DND-41 (cell line): ENCODE data around the gene TECPR1.

Experiments
- ATAC-seq: fragments of 200-7000 bp; cut with Tn5 transposase; 3 replicates; pipeline ENCODE4 v1.9.1; 2021; ENCODE audit warnings: low read depth; ENCODE audit not compliant: insufficient read depth
- DNase-seq: peaks from one replicate; pipeline ENCODE4 v3.0.0-alpha.2; 2020
- H2AFZ ChIP-seq: 2 replicates; pipeline ENCODE4 v1.6.0; 2012; ENCODE audit warnings: low read depth, low read length
- H3K27ac ChIP-seq: 2 replicates; pipeline ENCODE4 v1.5.1; 2012; ENCODE audit warnings: low read length, inconsistent platforms
- H3K27me3 ChIP-seq: fragments of 200-600 bp; sonication (generic); 2 replicates; pipeline ENCODE4 v1.6.0; 2012; ENCODE audit warnings: low read length, mild to moderate bottlenecking, inconsistent platforms; ENCODE audit not compliant: insufficient read depth, poor library complexity
- H3K36me3 ChIP-seq: 2 replicates; pipeline ENCODE4 v1.5.1; 2012; ENCODE audit warnings: low read length, inconsistent platforms; ENCODE audit not compliant: insufficient read depth
- H3K4me1 ChIP-seq: 2 replicates; pipeline ENCODE4 v1.5.1; 2012; ENCODE audit warnings: mild to moderate bottlenecking, low read length; ENCODE audit not compliant: insufficient read depth
- H3K4me2 ChIP-seq: 2 replicates; pipeline ENCODE4 v1.6.0; 2012; ENCODE audit warnings: mild to moderate bottlenecking, moderate library complexity, low read length, inconsistent platforms; ENCODE audit not compliant: insufficient read depth
- H3K4me3 ChIP-seq, 2 experiments: fragments of 200-600 bp in 1 of 2; shearing (Covaris generic) in 1 of 2; 2 replicates each; pipeline ENCODE4 v1.5.1; 2012 to 2016; ENCODE audit warnings: inconsistent platforms in 2 of 2, low read length in 2 of 2, mild to moderate bottlenecking in 2 of 2, low read depth in 1 of 2, moderate library complexity in 1 of 2
- H3K79me2 ChIP-seq: 2 replicates; pipeline ENCODE4 v1.6.0; 2012; ENCODE audit warnings: low read length, inconsistent platforms; ENCODE audit not compliant: insufficient read depth
- H3K9ac ChIP-seq: 2 replicates; pipeline ENCODE4 v1.6.0; 2012; ENCODE audit warnings: low read depth, mild to moderate bottlenecking, inconsistent platforms, low read length, moderate library complexity
- H3K9me3 ChIP-seq: 2 replicates; pipeline ENCODE4 v1.5.1; 2012; ENCODE audit warnings: low read length, moderate library complexity, mild to moderate bottlenecking, inconsistent platforms; ENCODE audit not compliant: insufficient read depth, severe bottlenecking
- H4K20me1 ChIP-seq: 2 replicates; pipeline ENCODE4 v1.6.0; 2012; ENCODE audit warnings: low read length; ENCODE audit not compliant: insufficient read depth
- EZH2 ChIP-seq: IDR thresholded peaks from 3 replicates; pipeline ENCODE4 v1.6.1; 2012; ENCODE audit warnings: borderline replicate concordance, low read depth, mild to moderate bottlenecking, moderate library complexity, low read length, inconsistent platforms; ENCODE audit not compliant: severe bottlenecking
- TF ChIP-seq, protein P1 (sequence below): IDR thresholded peaks from 2 replicates; pipeline ENCODE4 v1.5.1; 2012; ENCODE audit warnings: borderline replicate concordance, low read length, moderate library complexity, mild to moderate bottlenecking; ENCODE audit not compliant: poor library complexity, severe bottlenecking; ENCODE audit errors: extremely low read depth

TECPR1 gene

GRCh38 chr7:98286701-98287485 lies 34.9 kb upstream of the TECPR1 start:
- no peak for TF ChIP-seq EZH2
- TF ChIP-seq, protein P1, sequence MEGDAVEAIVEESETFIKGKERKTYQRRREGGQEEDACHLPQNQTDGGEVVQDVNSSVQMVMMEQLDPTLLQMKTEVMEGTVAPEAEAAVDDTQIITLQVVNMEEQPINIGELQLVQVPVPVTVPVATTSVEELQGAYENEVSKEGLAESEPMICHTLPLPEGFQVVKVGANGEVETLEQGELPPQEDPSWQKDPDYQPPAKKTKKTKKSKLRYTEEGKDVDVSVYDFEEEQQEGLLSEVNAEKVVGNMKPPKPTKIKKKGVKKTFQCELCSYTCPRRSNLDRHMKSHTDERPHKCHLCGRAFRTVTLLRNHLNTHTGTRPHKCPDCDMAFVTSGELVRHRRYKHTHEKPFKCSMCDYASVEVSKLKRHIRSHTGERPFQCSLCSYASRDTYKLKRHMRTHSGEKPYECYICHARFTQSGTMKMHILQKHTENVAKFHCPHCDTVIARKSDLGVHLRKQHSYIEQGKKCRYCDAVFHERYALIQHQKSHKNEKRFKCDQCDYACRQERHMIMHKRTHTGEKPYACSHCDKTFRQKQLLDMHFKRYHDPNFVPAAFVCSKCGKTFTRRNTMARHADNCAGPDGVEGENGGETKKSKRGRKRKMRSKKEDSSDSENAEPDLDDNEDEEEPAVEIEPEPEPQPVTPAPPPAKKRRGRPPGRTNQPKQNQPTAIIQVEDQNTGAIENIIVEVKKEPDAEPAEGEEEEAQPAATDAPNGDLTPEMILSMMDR: no peak
- Histone ChIP-seq H4K20me1 (peaks cover 84% of the 10 kb centered on the region), H3K4me3 (no peak overlapping the region), H3K9me3 (no peaks in the 10 kb centered on the region), H3K4me2 (no peak overlapping the region), H3K27me3 (no peaks in the 10 kb centered on the region), H3K36me3 (peaks cover 70% of the 10 kb centered on the region), H3K79me2 (peaks cover 83% of the 10 kb centered on the region), H2AFZ (no peak overlapping the region), H3K9ac (no peak overlapping the region), H3K4me1 (peaks cover 35% of the 10 kb centered on the region), H3K27ac (no peak overlapping the region)
- DNase-seq: no peak
- no peak for ATAC-seq

GRCh38 chr7:98286093-98286539 lies 34.1 kb upstream of the TECPR1 start:
- H4K20me1 ChIP-seq: peaks cover 79% of the 10 kb centered on the region
- H3K4me1 ChIP-seq: peaks cover 35% of the 10 kb centered on the region
- no peaks in the 10 kb centered on the region for H3K27me3 ChIP-seq
- H3K27ac ChIP-seq: no peak overlapping the region
- 0 out of 2 replicates have a peak overlapping the region, but pooled peaks have one; percentile 7 for H3K4me2 ChIP-seq
- H3K9ac ChIP-seq: no peak overlapping the region
- ATAC-seq (no peak), DNase-seq (no peak)
- no peak overlapping the region for H2AFZ ChIP-seq
- H3K4me3 ChIP-seq: no peak overlapping the region
- TF ChIP-seq, protein P1: no peak
- no peak for TF ChIP-seq EZH2
- H3K9me3 ChIP-seq: no peaks in the 10 kb centered on the region
- H3K36me3 ChIP-seq: peaks cover 63% of the 10 kb centered on the region
- H3K79me2 ChIP-seq: peaks cover 85% of the 10 kb centered on the region

DNA sequence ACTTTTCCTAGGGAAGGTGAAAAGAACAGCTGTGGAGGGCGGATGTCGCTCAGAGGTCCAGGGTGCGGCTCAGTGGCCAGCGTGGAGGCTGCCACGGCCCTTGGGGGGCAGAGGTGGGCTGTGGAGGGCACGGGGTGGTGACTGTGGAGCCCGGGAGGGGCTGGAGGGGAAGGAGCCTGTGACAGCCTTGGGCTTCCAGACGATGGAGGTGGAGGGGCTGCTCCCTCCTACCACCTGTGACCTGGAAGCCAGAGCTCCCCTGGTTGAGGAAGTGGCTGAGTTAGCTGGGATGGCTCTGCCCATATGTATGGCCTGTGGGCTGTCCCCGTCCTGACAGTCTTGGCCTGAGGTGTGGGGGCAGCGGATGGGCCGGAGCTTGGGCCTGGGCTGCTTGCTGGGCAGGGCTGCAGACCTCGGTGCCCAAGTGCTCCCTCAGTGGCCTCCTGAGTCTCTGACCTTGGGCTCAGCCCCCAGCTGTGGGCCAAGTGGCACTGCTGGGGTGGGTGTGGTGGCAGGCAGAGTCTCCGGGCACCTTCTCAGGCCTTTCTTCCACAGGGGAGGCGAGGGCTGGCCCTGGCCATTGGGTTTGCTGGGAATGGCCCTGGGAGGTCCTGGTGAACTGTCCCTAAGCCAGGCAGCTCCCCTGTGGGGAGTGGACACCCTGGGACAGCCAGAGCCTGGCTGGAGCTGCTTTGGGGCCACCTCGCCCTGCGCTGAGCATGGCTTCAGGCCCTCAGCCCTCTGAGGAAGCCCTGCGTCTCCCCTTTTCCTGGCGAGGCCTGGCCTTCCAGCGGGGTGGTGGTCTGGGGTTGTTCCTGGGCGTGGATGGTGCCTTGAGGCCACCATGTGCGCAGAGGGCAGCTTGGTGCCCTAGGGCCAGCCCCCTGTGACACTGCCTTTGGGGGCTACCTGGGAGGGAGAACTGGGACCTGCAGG lies 33.4 kb upstream of the TECPR1 start:
- peaks cover 80% of the 10 kb centered on the region for H3K79me2 ChIP-seq

More for the DNA sequence above, 33.4 kb upstream of the TECPR1 start:
- Histone ChIP-seq H3K27ac (no peak overlapping the region), H2AFZ (no peak overlapping the region), H3K4me1 (peaks cover 41% of the 10 kb centered on the region), H4K20me1 (peaks cover 75% of the 10 kb centered on the region), H3K36me3 (peaks cover 57% of the 10 kb centered on the region), H3K4me2 (peak overlapping the region; percentile 30; the same call in 1 of the 2 replicates), H3K9ac (no peak overlapping the region; the same call in 1 of the 2 replicates), H3K9me3 (no peaks in the 10 kb centered on the region), H3K4me3 (no peak overlapping the region), H3K27me3 (no peaks in the 10 kb centered on the region)
- DNase-seq: no peak
- TF ChIP-seq EZH2: no peak
- TF ChIP-seq, protein P1: no peak
- no peak for ATAC-seq
